H1 (cell line): Measurements from ENCODE around the gene DCLK1. TPM values are rescaled to one million over a fixed set of nuclear protein-coding genes. Genes with fewer than 3 reads are reported as not detected.

Experiments
- CTCF ChIA-PET: fragments of 300-600 bp; sonication (Branson Sonifier 250); formaldehyde crosslinking; loops from one replicate; lab custom pipeline; 2021; ENCODE audit not compliant: partially characterized antibody; lab: Charles Lee
- POLR2A ChIA-PET: fragments of 300-600 bp; sonication (Branson Sonifier 250); formaldehyde crosslinking; loops from one replicate; lab custom pipeline; 2021; ENCODE audit warnings: inconsistent platforms; ENCODE audit not compliant: partially characterized antibody; lab: Charles Lee
- DNase-seq, 2 experiments: peaks; one replicate each; pipeline versions ENCODE4 v3.0.0 to v3.0.0-alpha.2; 2010 to 2022; ENCODE audit warnings: low spot score in 2 of 2, low read depth in 1 of 2, mixed read lengths in 1 of 2
- FAIRE-seq: peaks from 2 replicates; lab custom pipeline; 2011; peaks lifted over from hg19 to GRCh38; lab: Jason Lieb, UNC
- H2AFZ ChIP-seq: 2 replicates; pipeline ENCODE4 v1.8.1; 2012; ENCODE audit warnings: low read length, inconsistent platforms
- H2AK5ac ChIP-seq: 2 replicates; pipeline ENCODE4 v1.6.1; 2013; ENCODE audit warnings: low read depth, low read length
- H2BK120ac ChIP-seq: replicated peaks from 2 replicates; pipeline ENCODE3; 2013; ENCODE audit warnings: low read depth, low read length, inconsistent platforms
- H2BK12ac ChIP-seq: 2 replicates; pipeline ENCODE4 v1.6.1; 2013; ENCODE audit warnings: low read depth, low read length
- H2BK15ac ChIP-seq: 2 replicates; pipeline ENCODE4 v1.6.1; 2013; ENCODE audit warnings: low read length
- H2BK20ac ChIP-seq: 2 replicates; pipeline ENCODE4 v1.6.1; 2013; ENCODE audit warnings: low read length
- H2BK5ac ChIP-seq: 2 replicates; pipeline ENCODE4 v1.6.1; 2013; ENCODE audit warnings: low read depth, low read length
- H3K14ac ChIP-seq: 2 replicates; pipeline ENCODE4 v1.6.1; 2013; ENCODE audit warnings: inconsistent platforms; ENCODE audit not compliant: insufficient read length
- H3K18ac ChIP-seq: 2 replicates; pipeline ENCODE4 v1.6.1; 2013; ENCODE audit warnings: low read length; ENCODE audit errors: extremely low read depth
- H3K23ac ChIP-seq: 2 replicates; pipeline ENCODE4 v1.6.1; 2013; ENCODE audit warnings: inconsistent platforms; ENCODE audit not compliant: insufficient read length
- H3K23me2 ChIP-seq: 2 replicates; pipeline ENCODE4 v1.6.1; 2013; ENCODE audit warnings: low read depth, low read length
- H3K27ac ChIP-seq: 2 replicates; pipeline ENCODE4 v1.6.1; 2011; ENCODE audit warnings: low read depth, low read length, inconsistent platforms
- H3K27me3 ChIP-seq, 4 experiments: replicated peaks in 1 of 4; 1 replicate in 1 of 4; 2 replicates in 3 of 4; pipeline versions ENCODE4 v1.6.1 to v1.8.1; 2011 to 2013; ENCODE audit warnings: low read length in 3 of 4, mild to moderate bottlenecking in 3 of 4, inconsistent platforms in 2 of 4, mixed read lengths in 2 of 4, moderate library complexity in 1 of 4; ENCODE audit not compliant: control insufficient read depth in 3 of 4, insufficient read depth in 3 of 4; ENCODE audit errors: extremely low read depth in 1 of 4
- H3K36me3 ChIP-seq, 4 experiments: 2 replicates each; pipeline versions ENCODE4 v1.6.1 to v1.8.1; 2011 to 2013; ENCODE audit warnings: mild to moderate bottlenecking in 4 of 4, low read length in 3 of 4, moderate library complexity in 2 of 4, control low read depth in 1 of 4, inconsistent platforms in 1 of 4; ENCODE audit not compliant: insufficient read depth in 4 of 4, control insufficient read depth in 2 of 4
- H3K4ac ChIP-seq: replicated peaks from 2 replicates; pipeline ENCODE3; 2013; ENCODE audit warnings: low read length, low read depth, mixed read lengths, inconsistent platforms; ENCODE audit not compliant: insufficient read length
- H3K4me1 ChIP-seq, 4 experiments: replicated peaks in 1 of 4; 1 replicate in 1 of 4; 2 replicates in 3 of 4; pipeline versions ENCODE4 v1.6.1 to v1.8.1; 2011 to 2013; ENCODE audit warnings: low read length in 3 of 4, inconsistent platforms in 2 of 4, mixed read lengths in 1 of 4; ENCODE audit not compliant: insufficient read depth in 4 of 4, control insufficient read depth in 3 of 4
- H3K4me2 ChIP-seq, 2 experiments: 2 replicates each; pipeline versions ENCODE4 v1.6.1 to v1.8.1; 2011 to 2013; ENCODE audit warnings: low read depth in 2 of 2, low read length in 2 of 2, control low read depth in 1 of 2, inconsistent platforms in 1 of 2, mild to moderate bottlenecking in 1 of 2; ENCODE audit not compliant: insufficient read depth in 1 of 2
- H3K4me3 ChIP-seq, 4 experiments: fragments of 200-600, 300-600 bp in 1 of 4; sonication (generic), shearing (Covaris generic), sonication (Bioruptor Twin) in 1 of 4; 2 replicates each; pipeline versions ENCODE4 v1.5.1 to v1.8.1; 2011 to 2016; ENCODE audit warnings: low read length in 4 of 4, low read depth in 3 of 4, control low read depth in 2 of 4, inconsistent platforms in 2 of 4, mild to moderate bottlenecking in 2 of 4, mixed read lengths in 1 of 4, moderate library complexity in 1 of 4; ENCODE audit not compliant: insufficient read depth in 2 of 4; ENCODE audit errors: extremely low read depth in 1 of 4
- H3K56ac ChIP-seq: replicated peaks from 2 replicates; pipeline ENCODE3; 2013; ENCODE audit warnings: low read depth, mild to moderate bottlenecking, mixed read lengths, low read length, inconsistent platforms; ENCODE audit not compliant: insufficient read length
- H3K79me1 ChIP-seq: 2 replicates; pipeline ENCODE4 v1.6.1; 2013; ENCODE audit warnings: low read depth, low read length, control low read depth
- H3K79me2 ChIP-seq, 2 experiments: 2 replicates each; pipeline versions ENCODE4 v1.6.1 to v1.8.1; 2012 to 2013; ENCODE audit warnings: low read length in 2 of 2, mild to moderate bottlenecking in 2 of 2, inconsistent platforms in 1 of 2; ENCODE audit not compliant: insufficient read depth in 2 of 2, control insufficient read depth in 1 of 2
- H3K9ac ChIP-seq, 4 experiments: replicated peaks in 1 of 4; 1 replicate in 1 of 4; 2 replicates in 3 of 4; pipeline versions ENCODE4 v1.6.1 to v1.8.1; 2011 to 2013; ENCODE audit warnings: low read depth in 3 of 4, low read length in 3 of 4, control low read depth in 2 of 4, mild to moderate bottlenecking in 2 of 4, moderate library complexity in 2 of 4, inconsistent platforms in 1 of 4; ENCODE audit errors: extremely low read depth in 1 of 4
- H3K9me3 ChIP-seq, 2 experiments: 2 replicates each; pipeline versions ENCODE4 v1.6.1 to v1.8.1; 2012 to 2013; ENCODE audit warnings: mild to moderate bottlenecking in 2 of 2, moderate library complexity in 2 of 2, control low read depth in 1 of 2, inconsistent platforms in 1 of 2, low read depth in 1 of 2, low read length in 1 of 2, mixed read lengths in 1 of 2; ENCODE audit not compliant: insufficient read depth in 2 of 2
- H4K20me1 ChIP-seq, 2 experiments: replicated peaks in 1 of 2; 2 replicates each; pipeline versions ENCODE3 to v1.8.1; 2011 to 2013; ENCODE audit warnings: inconsistent platforms in 2 of 2, low read length in 2 of 2, mild to moderate bottlenecking in 1 of 2; ENCODE audit not compliant: insufficient read depth in 2 of 2, control insufficient read depth in 1 of 2
- H4K5ac ChIP-seq: 2 replicates; pipeline ENCODE4 v1.6.1; 2013; ENCODE audit warnings: low read length, low read depth, mixed read lengths, inconsistent platforms; ENCODE audit not compliant: insufficient read length
- H4K8ac ChIP-seq: 2 replicates; pipeline ENCODE4 v1.8.0; 2013; ENCODE audit warnings: mild to moderate bottlenecking, moderate library complexity, low read length, inconsistent platforms; ENCODE audit not compliant: insufficient read depth; ENCODE audit errors: extremely low read depth
- H4K91ac ChIP-seq: replicated peaks from 2 replicates; pipeline ENCODE3; 2013; ENCODE audit warnings: low read length, mixed read lengths, inconsistent platforms; ENCODE audit not compliant: insufficient read length
- ATF2 ChIP-seq: IDR thresholded peaks from 2 replicates; pipeline ENCODE4 v1.6.1; 2012; ENCODE audit warnings: low read length, inconsistent platforms
- CHD1 ChIP-seq: IDR thresholded peaks from 2 replicates; pipeline ENCODE4 v1.6.1; 2012; ENCODE audit warnings: low read depth, low read length, improper control_type of control experiment
- CHD2 ChIP-seq: IDR thresholded peaks from 2 replicates; pipeline ENCODE4 v1.6.1; 2012; ENCODE audit warnings: low read length, improper control_type of control experiment
- SAP30 ChIP-seq: fragments of 300-600 bp; sonication (generic); IDR thresholded peaks from 2 replicates; pipeline ENCODE4 v1.7.1; 2012; ENCODE audit warnings: low read length, moderate library complexity, mild to moderate bottlenecking, inconsistent platforms; ENCODE audit not compliant: insufficient read depth, insufficient replicate concordance
- SUZ12 ChIP-seq: fragments of 200-600 bp; sonication (generic); IDR thresholded peaks from 2 replicates; pipeline ENCODE4 v1.6.1; 2012; ENCODE audit warnings: mild to moderate bottlenecking, inconsistent platforms, low read length, moderate library complexity, mixed read lengths
- YY1 ChIP-seq: IDR thresholded peaks from 2 replicates; pipeline ENCODE4 v1.6.1; 2011; ENCODE audit warnings: low read depth, mild to moderate bottlenecking, low read length
- ZNF274 ChIP-seq: IDR thresholded peaks from 2 replicates; pipeline ENCODE4 v1.7.0; 2012; ENCODE audit warnings: low read length, borderline replicate concordance; ENCODE audit errors: extremely low read depth
- WGBS, 2 experiments: shearing (Covaris generic) in 1 of 2; methylation state at CpG; one replicate each; pipeline versions ENCODE4 v1.1.6 to v1.1.7; 2013 to 2015; ENCODE audit warnings: low lambda C conversion rate in 2 of 2, mixed read lengths in 2 of 2, inconsistent platforms in 1 of 2, low coverage in 1 of 2, missing lambda C conversion rate in 1 of 2; ENCODE audit not compliant: insufficient replicate concordance in 2 of 2, insufficient coverage in 1 of 2, insufficient read length in 1 of 2; ENCODE audit errors: extremely low coverage in 1 of 2, missing lambda C conversion rate in 1 of 2; 5-methylcytosine and 5-hydroxymethylcytosine counted together
- polyA plus RNA-seq, 7 experiments: library from polyadenylated mRNA; depleted of rRNA in 3 of 7; stranded (reverse) in 5 of 7; unstranded in 2 of 7; fragments of >200 nt in 5 of 7; fragments of 200-250 nt in 2 of 7; gene quantifications; 1 replicate in 5 of 7; 2 replicates in 1 of 7; 4 replicates in 1 of 7; pipeline versions ENCODE4 v1.2.1 to v1.2.3, GENCODE V29; 2011 to 2013; ENCODE audit warnings: missing spikeins in 2 of 7, mixed read lengths in 2 of 7
- total RNA-seq: library from RNA; stranded (reverse); fragmentation: NEBNext Ultra II Directional; extraction: Animal tissue kit (Norgen Biotek cat#: 25700); gene quantifications from 2 replicates; pipeline ENCODE4 v1.2.1, GENCODE V29; 2021

The DCLK1 gene
- total and polyA plus RNA-seq, 2 of the 8 experiments (the other 6 are each of a cell fraction or from before 2014, with no cell fraction given), result 22.8 to 41.0 TPM

GRCh38 chr13:35953537-35954206 lies 177.5 kb downstream of the DCLK1 start:
- WGBS, 2 experiments, result 32% methylated on average over 12 of the region's 12 CpGs; no CpG with 5 or more reads in 1 of the 2 experiments
- peak; percentile 40; the same call in 1 of the 2 replicates for TF ChIP-seq YY1
- no peak for TF ChIP-seq ZNF274
- TF ChIP-seq ATF2, result no peak
- no peak for TF ChIP-seq CHD1
- no peak for TF ChIP-seq SAP30
- TF ChIP-seq CHD2, result no peak
- no peak for TF ChIP-seq SUZ12

More at GRCh38 chr13:35953537-35954206, 177.5 kb downstream of the DCLK1 start:
- Histone ChIP-seq H2BK12ac (no peak overlapping the region), H4K91ac (no peak overlapping the region), H2BK5ac (no peak overlapping the region), H3K4me1 (peaks cover 0 to 3% (median under 1%) of the 10 kb centered on the region in 4 experiments; a peak in 1 of 7 replicates), H2BK20ac (no peak overlapping the region), H4K5ac (peak overlapping the region; percentile 75), H3K36me3 (no peaks in the 10 kb centered on the region; a peak in 1 of 8 replicates), H4K20me1 (peaks cover 0 to 7% of the 10 kb centered on the region in 2 experiments), H3K23ac (no peak overlapping the region), H3K9me3 (no peaks in the 10 kb centered on the region), H3K4ac (no peak overlapping the region), H3K18ac (no peak overlapping the region), H3K79me1 (no peaks in the 10 kb centered on the region; the same call in 1 of the 2 replicates), H3K79me2 (peaks cover 0 to 4% of the 10 kb centered on the region in 2 experiments; a peak in 2 of 4 replicates), H3K56ac (no peak overlapping the region), H2AFZ (peak overlapping the region; percentile 84; the same call in 1 of the 2 replicates), H2AK5ac (no peak overlapping the region), H2BK15ac (no peak overlapping the region), H2BK120ac (no peak overlapping the region), H3K9ac (no peak overlapping the region), H3K4me3 (no peak overlapping the region), H3K14ac (no peak overlapping the region), H4K8ac (no peak overlapping the region), H3K27ac (no peak overlapping the region), H3K23me2 (peaks cover 10% of the 10 kb centered on the region; the same call in 1 of the 2 replicates), H3K4me2 (peak overlapping the region in 1 of 2 experiments; percentile 49; a peak in 2 of 4 replicates), H3K27me3 (no peaks in the 10 kb centered on the region)
- FAIRE-seq (peak; percentile 98), DNase-seq (peak; percentile 54 to 65)
- ChIA-PET POLR2A (interaction anchor here (0.7 to 1.1 kb wide), 2 partner anchors 36 to 98 kb away, joined by 3 read pairs; no protein-coding TSS in a partner anchor), CTCF (interaction anchor here (0.7 to 2.4 kb wide), 31 partner anchors 9 to 654 kb away, joined by 3 to 17 read pairs (median 4); no protein-coding TSS in a partner anchor)
